22Rv1 (cell line): Measurements from ENCODE around the gene FREM2.

ENCODE experiments used
- CTCF ChIP-seq: fragments of 450-650 bp; IDR thresholded peaks from 2 replicates; pipeline ENCODE4 v1.5.1; 2017; ENCODE audit warnings: mild to moderate bottlenecking
- ZFX ChIP-seq: fragments of 450-650 bp; IDR thresholded peaks from 2 replicates; pipeline ENCODE4 v1.6.1; 2017; ENCODE audit warnings: antibody characterized with exemption, borderline replicate concordance

- TF ChIP-seq CTCF = no peak
- TF ChIP-seq ZFX = no peak
These were observed 210.6 kb downstream of the FREM2 start for GRCh38 chr13:38897521-38897920.
